HepG2 (cell line): ENCODE measurements around the gene CHKB. TPM values are rescaled to one million over a fixed set of nuclear protein-coding genes. Genes with fewer than 3 reads are reported as not detected.

Source experiments
- GATAD2A ChIP-seq: IDR thresholded peaks from 2 replicates; pipeline ENCODE4 v1.6.1; 2016
- HDAC2 ChIP-seq: sonication (generic); formaldehyde crosslinking; IDR thresholded peaks from 2 replicates; pipeline ENCODE4 v1.4.0; 2020; ENCODE audit warnings: missing genetic modification reagents
- KDM2A ChIP-seq: sonication (generic); formaldehyde crosslinking; IDR thresholded peaks from 2 replicates; pipeline ENCODE4 v1.4.0; 2020; ENCODE audit warnings: low read depth, missing genetic modification reagents, borderline replicate concordance
- MYC ChIP-seq: sonication (generic); formaldehyde crosslinking; IDR thresholded peaks from 2 replicates; pipeline ENCODE4 v1.9.0; 2021; ENCODE audit warnings: missing genetic modification reagents, borderline replicate concordance
- PAX8 ChIP-seq: sonication (generic); formaldehyde crosslinking; IDR thresholded peaks from 2 replicates; pipeline ENCODE4 v1.8.0; 2022; ENCODE audit warnings: mild to moderate bottlenecking, missing genetic modification reagents, borderline replicate concordance
- PHF5A ChIP-seq: IDR thresholded peaks from one replicate; pipeline ENCODE4 v1.6.1; 2018; ENCODE audit warnings: low read depth, missing genetic modification reagents; ENCODE audit not compliant: unreplicated experiment
- PPARG ChIP-seq: conservative IDR thresholded peaks from 2 replicates; pipeline ENCODE4 v1.6.1; 2016; ENCODE audit warnings: missing biosample characterization, missing genetic modification reagents
- SOX13 ChIP-seq, 3 experiments: fragments of 450-650 bp in 1 of 3; sonication (generic) in 1 of 3; formaldehyde crosslinking in 1 of 3; IDR thresholded peaks in 2 of 3; conservative IDR thresholded peaks in 1 of 3; 2 replicates each; pipeline versions ENCODE4 v1.5.0 to v1.6.1; 2016 to 2020; ENCODE audit warnings: antibody characterized with exemption in 1 of 3, mild to moderate bottlenecking in 1 of 3, missing compliant biosample characterization in 1 of 3, missing genetic modification reagents in 1 of 3, moderate library complexity in 1 of 3
- TCF12 ChIP-seq, 2 experiments: fragments of 450-650 bp in 1 of 2; sonication (generic) in 1 of 2; formaldehyde crosslinking in 1 of 2; IDR thresholded peaks; 2 replicates each; pipeline versions ENCODE4 v1.6.1 to v1.8.0; 2017 to 2022; ENCODE audit warnings: antibody characterized with exemption in 1 of 2, mild to moderate bottlenecking in 1 of 2, missing genetic modification reagents in 1 of 2, moderate library complexity in 1 of 2
- TOE1 ChIP-seq: sonication (generic); formaldehyde crosslinking; IDR thresholded peaks from 2 replicates; pipeline ENCODE4 v1.4.0; 2020; ENCODE audit warnings: mild to moderate bottlenecking, missing genetic modification reagents
- ZFAT ChIP-seq: sonication (generic); formaldehyde crosslinking; conservative IDR thresholded peaks from 2 replicates; pipeline ENCODE4 v1.8.1; 2023; ENCODE audit warnings: missing genetic modification reagents, inconsistent platforms
- ZKSCAN8 ChIP-seq: IDR thresholded peaks from 2 replicates; pipeline ENCODE4 v1.6.1; 2016; ENCODE audit warnings: borderline replicate concordance, missing genetic modification reagents, missing compliant biosample characterization
- ZNF260 ChIP-seq: sonication (generic); formaldehyde crosslinking; IDR thresholded peaks from 2 replicates; pipeline ENCODE4 v1.4.0; 2020; ENCODE audit warnings: missing genetic modification reagents, low read depth, mild to moderate bottlenecking, borderline replicate concordance
- ZNF703 ChIP-seq: sonication (generic); formaldehyde crosslinking; IDR thresholded peaks from 2 replicates; pipeline ENCODE4 v1.5.1; 2020; ENCODE audit warnings: missing genetic modification reagents, mild to moderate bottlenecking, moderate library complexity, borderline replicate concordance
- ZNF746 ChIP-seq: sonication (generic); formaldehyde crosslinking; IDR thresholded peaks from 2 replicates; pipeline ENCODE4 v1.8.0; 2022; ENCODE audit warnings: mild to moderate bottlenecking, missing genetic modification reagents
- ZSCAN21 ChIP-seq: sonication (generic); formaldehyde crosslinking; IDR thresholded peaks from 2 replicates; pipeline ENCODE4 v1.8.0; 2022; ENCODE audit warnings: mild to moderate bottlenecking, missing genetic modification reagents, moderate library complexity, borderline replicate concordance
- polyA plus RNA-seq, 8 experiments: library from polyadenylated mRNA; depleted of rRNA in 3 of 8; stranded (reverse) in 7 of 8; unstranded in 1 of 8; fragments of >200 nt; fragmentation: Illumina TruSeq in 4 of 8; extraction: Trizol in 4 of 8; gene quantifications; 2 replicates each; pipeline versions ENCODE4 v1.2.1 to v1.2.3, GENCODE V29; 2011 to 2016; ENCODE audit warnings: low read depth in 4 of 8, missing spikeins in 1 of 8, mixed read lengths in 1 of 8; ENCODE audit not compliant: insufficient read depth in 1 of 8
- total RNA-seq, 5 experiments: library from RNA; depleted of rRNA; stranded (reverse); fragments of >200 nt; fragmentation: Illumina TruSeq; extraction: Trizol; gene quantifications; 2 replicates each; pipeline ENCODE4 v1.2.3, GENCODE V29; 2016; ENCODE audit warnings: low read depth in 1 of 5
- TF ChIP-seq, protein P1 (sequence below): sonication (generic); formaldehyde crosslinking; IDR thresholded peaks from 2 replicates; pipeline ENCODE4 v1.8.1; 2023; ENCODE audit warnings: mild to moderate bottlenecking, moderate library complexity, missing genetic modification reagents
- TF ChIP-seq, protein P2 (sequence below): sonication (generic); formaldehyde crosslinking; IDR thresholded peaks from 2 replicates; pipeline ENCODE4 v1.5.1; 2020; ENCODE audit warnings: mild to moderate bottlenecking, moderate library complexity, missing genetic modification reagents
- TF ChIP-seq, protein P3 (sequence below): sonication (generic); formaldehyde crosslinking; IDR thresholded peaks from 2 replicates; pipeline ENCODE4 v1.4.0; 2020; ENCODE audit warnings: missing genetic modification reagents, mild to moderate bottlenecking, borderline replicate concordance
- TF ChIP-seq, protein P4 (sequence below): IDR thresholded peaks from 2 replicates; pipeline ENCODE4 v1.6.1; 2016; ENCODE audit warnings: missing biosample characterization, missing genetic modification reagents, low read depth
- TF ChIP-seq, protein P5 (sequence below): IDR thresholded peaks from 2 replicates; pipeline ENCODE4 v1.6.1; 2016; ENCODE audit warnings: control low read depth

CHKB gene
- total and polyA plus RNA-seq, 2 of the 13 experiments (the other 11 are each of a cell fraction or from before 2014, with no cell fraction given), result 24.5 to 42.7 TPM

DNA sequence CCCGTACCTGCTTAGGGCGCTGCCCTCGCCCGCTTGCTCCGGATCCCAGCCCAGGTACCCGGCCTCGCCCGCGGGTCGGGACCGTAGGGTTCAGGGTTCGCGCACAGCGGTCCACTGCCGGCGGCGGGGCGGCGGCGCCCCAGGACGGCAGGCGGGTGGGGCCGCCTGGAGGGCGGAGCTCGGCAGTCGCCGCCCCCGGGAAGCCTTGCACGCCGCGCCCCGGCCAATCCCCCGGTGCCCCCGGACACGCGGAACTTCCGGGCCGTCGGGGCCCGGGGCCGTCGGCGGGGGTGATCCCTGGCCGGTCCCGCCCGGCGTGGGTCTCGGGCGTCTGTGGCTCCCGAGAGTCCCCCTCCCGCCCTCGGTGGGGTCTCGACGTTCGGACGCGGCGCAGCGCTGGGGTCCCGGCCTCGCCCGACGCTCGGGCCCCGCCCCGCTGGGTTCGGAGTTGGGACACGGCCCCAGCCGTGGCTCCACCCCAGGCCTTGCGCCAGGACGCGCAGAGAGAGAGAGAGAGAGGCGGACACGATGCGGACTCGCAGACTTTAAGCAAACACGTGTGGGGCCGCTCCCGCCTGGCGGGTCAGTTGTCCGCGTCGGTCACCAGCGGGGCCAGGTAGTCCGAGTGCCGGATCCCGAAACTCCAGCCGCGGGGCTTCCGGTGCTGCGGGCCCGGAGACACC lies 52.6 kb downstream of the CHKB start, which contains the start of gene TYMP (continued):
- TF ChIP-seq PPARG (CRISPR knock-in tag), result no peak; the same call in 1 of the 2 replicates
- peak; percentile 70 for TF ChIP-seq KDM2A (CRISPR knock-in tag)
- TF ChIP-seq ZSCAN21 (CRISPR knock-in tag), result peak; percentile 37; the same call in 1 of the 2 replicates
- TF ChIP-seq PAX8, result no peak
- TF ChIP-seq, protein P1, sequence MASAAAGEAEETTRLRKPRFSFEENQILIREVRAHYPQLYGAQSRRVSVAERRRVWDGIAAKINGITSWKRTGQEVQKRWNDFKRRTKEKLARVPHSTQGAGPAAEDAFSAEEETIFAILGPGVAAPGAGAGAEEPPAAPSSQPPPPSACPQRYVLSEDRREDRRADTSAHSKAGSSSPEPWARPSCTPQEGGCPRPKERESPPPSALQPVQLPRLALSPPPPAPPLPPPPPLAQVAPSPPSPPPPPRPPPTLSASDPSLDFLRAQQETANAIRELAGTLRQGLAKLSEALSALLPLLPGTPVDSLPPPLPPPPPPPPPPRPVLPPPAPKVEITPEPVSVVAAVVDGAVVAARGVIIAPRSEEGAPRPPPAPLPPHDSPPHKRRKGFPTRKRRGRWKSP (CRISPR knock-in tag), result peak; percentile 88
- TF ChIP-seq MYC (CRISPR knock-in tag), result peak; percentile 94
- TF ChIP-seq ZNF703, result peak; percentile 77; the same call in 1 of the 2 replicates
- TF ChIP-seq TCF12 (IDR thresholded peaks at IDR 0.05), result no peak
- TF ChIP-seq TCF12 (CRISPR knock-in tag; IDR thresholded peaks at IDR 0.05), result no peak; the same call in 1 of the 2 replicates
- TF ChIP-seq, protein P2, sequence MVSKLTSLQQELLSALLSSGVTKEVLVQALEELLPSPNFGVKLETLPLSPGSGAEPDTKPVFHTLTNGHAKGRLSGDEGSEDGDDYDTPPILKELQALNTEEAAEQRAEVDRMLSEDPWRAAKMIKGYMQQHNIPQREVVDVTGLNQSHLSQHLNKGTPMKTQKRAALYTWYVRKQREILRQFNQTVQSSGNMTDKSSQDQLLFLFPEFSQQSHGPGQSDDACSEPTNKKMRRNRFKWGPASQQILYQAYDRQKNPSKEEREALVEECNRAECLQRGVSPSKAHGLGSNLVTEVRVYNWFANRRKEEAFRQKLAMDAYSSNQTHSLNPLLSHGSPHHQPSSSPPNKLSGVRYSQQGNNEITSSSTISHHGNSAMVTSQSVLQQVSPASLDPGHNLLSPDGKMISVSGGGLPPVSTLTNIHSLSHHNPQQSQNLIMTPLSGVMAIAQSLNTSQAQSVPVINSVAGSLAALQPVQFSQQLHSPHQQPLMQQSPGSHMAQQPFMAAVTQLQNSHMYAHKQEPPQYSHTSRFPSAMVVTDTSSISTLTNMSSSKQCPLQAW (CRISPR knock-in tag), result no peak
- TF ChIP-seq ZFAT (CRISPR knock-in tag), result 0 out of 2 replicates have a peak, but pooled peaks have one; percentile 35
- TF ChIP-seq GATAD2A (CRISPR knock-in tag), result 0 out of 2 replicates have a peak, but pooled peaks have one; percentile 46
- no peak for TF ChIP-seq PHF5A (CRISPR knock-in tag)
- TF ChIP-seq, protein P3, sequence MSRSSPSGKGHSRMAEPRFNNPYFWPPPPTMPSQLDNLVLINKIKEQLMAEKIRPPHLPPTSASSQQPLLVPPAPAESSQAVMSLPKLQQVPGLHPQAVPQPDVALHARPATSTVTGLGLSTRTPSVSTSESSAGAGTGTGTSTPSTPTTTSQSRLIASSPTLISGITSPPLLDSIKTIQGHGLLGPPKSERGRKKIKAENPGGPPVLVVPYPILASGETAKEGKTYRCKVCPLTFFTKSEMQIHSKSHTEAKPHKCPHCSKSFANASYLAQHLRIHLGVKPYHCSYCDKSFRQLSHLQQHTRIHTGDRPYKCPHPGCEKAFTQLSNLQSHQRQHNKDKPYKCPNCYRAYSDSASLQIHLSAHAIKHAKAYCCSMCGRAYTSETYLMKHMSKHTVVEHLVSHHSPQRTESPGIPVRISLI (CRISPR knock-in tag), result 0 out of 2 replicates have a peak, but pooled peaks have one; percentile 48
- TF ChIP-seq ZNF746, result peak; percentile 77
- no peak for TF ChIP-seq ZNF260 (CRISPR knock-in tag)
- 0 out of 2 replicates have a peak, but pooled peaks have one; percentile 70 for TF ChIP-seq ZKSCAN8 (CRISPR knock-in tag)
- TF ChIP-seq, protein P4, sequence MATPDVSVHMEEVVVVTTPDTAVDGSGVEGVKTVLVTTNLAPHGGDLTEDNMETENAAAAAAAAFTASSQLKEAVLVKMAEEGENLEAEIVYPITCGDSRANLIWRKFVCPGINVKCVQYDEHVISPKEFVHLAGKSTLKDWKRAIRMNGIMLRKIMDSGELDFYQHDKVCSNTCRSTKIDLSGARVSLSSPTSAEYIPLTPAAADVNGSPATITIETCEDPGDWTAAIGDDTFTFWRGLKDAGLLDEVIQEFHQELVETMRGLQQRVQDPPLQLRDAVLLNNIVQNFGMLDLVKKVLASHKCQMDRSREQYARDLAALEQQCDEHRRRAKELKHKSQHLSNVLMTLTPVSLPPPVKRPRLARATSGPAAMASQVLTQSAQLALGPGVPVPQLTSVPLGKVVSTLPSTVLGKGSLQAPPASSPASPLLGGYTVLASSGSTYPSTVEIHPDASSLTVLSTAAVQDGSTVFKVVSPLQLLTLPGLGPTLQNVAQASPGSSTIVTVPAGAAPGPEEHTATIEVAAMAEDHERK (CRISPR knock-in tag), result 0 out of 2 replicates have a peak, but pooled peaks have one; percentile 15
- no peak for TF ChIP-seq SOX13 (IDR thresholded peaks at IDR 0.05)
- TF ChIP-seq SOX13 (CRISPR knock-in tag; conservative IDR thresholded peaks at IDR 0.05 in 1 of 2, IDR thresholded peaks at IDR 0.05 in 1 of 2), result no peak
- TF ChIP-seq, protein P5, sequence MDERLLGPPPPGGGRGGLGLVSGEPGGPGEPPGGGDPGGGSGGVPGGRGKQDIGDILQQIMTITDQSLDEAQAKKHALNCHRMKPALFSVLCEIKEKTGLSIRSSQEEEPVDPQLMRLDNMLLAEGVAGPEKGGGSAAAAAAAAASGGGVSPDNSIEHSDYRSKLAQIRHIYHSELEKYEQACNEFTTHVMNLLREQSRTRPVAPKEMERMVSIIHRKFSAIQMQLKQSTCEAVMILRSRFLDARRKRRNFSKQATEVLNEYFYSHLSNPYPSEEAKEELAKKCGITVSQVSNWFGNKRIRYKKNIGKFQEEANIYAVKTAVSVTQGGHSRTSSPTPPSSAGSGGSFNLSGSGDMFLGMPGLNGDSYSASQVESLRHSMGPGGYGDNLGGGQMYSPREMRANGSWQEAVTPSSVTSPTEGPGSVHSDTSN (CRISPR knock-in tag), result no peak
- TF ChIP-seq HDAC2 (CRISPR knock-in tag), result peak; percentile 37; the same call in 1 of the 2 replicates
- TF ChIP-seq TOE1 (CRISPR knock-in tag), result no peak
